Activated gamma-delta T cell treated with anti-CD3 and anti-CD28 coated beads, Interleukin-2, amount 50 U/mL, for 16 hours (primary cell): ENCODE results near the gene SPG11.

Experiments
- DNase-seq: peaks from one replicate; pipeline ENCODE4 v3.0.0-alpha.2; 2020; ENCODE audit warnings: low read depth

The SPG11 gene

GRCh38 chr15:44516436-44516835 is 147.0 kb downstream of the SPG11 start:
- DNase-seq, result no peak
